A673 (cell line): Measurements from ENCODE around the gene RAPGEF2. TPM values are rescaled to one million over a fixed set of nuclear protein-coding genes. Genes with fewer than 3 reads are reported as not detected.
A peak's percentile ranks its signal among the peaks of the same experiment; 100 is the strongest.

ENCODE experiments used
- BruUV-seq: library from RNA; stranded (reverse); fragments of 400-500 nt; replicated peaks from 2 replicates; lab custom pipeline; 2021; lab: Mats Ljungman, UMichigan
- CTCF ChIA-PET: fragments of 300-600 bp; sonication (Branson Sonifier 250); formaldehyde crosslinking; loops from one replicate; lab custom pipeline; 2022; ENCODE audit warnings: antibody characterized with exemption; lab: Charles Lee
- POLR2A ChIA-PET: fragments of 300-600 bp; sonication (Branson Sonifier 250); formaldehyde crosslinking; loops from one replicate; lab custom pipeline; 2022; ENCODE audit warnings: antibody characterized with exemption; ENCODE audit not compliant: low non-redundant PET; lab: Charles Lee
- DNase-seq: peaks from one replicate; pipeline ENCODE4 v3.0.0-alpha.2; 2015; ENCODE audit warnings: low spot score
- H3K27ac ChIP-seq: fragments of 200-600 bp; sonication (generic); 2 replicates; pipeline ENCODE4 v1.5.1; 2016; ENCODE audit warnings: mixed run types, low read depth, mild to moderate bottlenecking, mixed read lengths, antibody characterized with exemption, low read length; ENCODE audit not compliant: poor library complexity, severe bottlenecking
- H3K27me3 ChIP-seq: fragments of 200-600 bp; sonication (generic); replicated peaks from 2 replicates; pipeline ENCODE4 v1.6.1; 2017; ENCODE audit warnings: mixed run types, low read depth, mild to moderate bottlenecking, mixed read lengths, antibody characterized with exemption, low read length; ENCODE audit not compliant: insufficient read depth, poor library complexity
- H3K36me3 ChIP-seq: fragments of 200-600 bp; sonication (generic); 2 replicates; pipeline ENCODE4 v1.6.1; 2016; ENCODE audit warnings: mixed run types, mild to moderate bottlenecking, mixed read lengths, antibody characterized with exemption, low read length; ENCODE audit not compliant: insufficient read depth, poor library complexity, severe bottlenecking
- H3K4me1 ChIP-seq: fragments of 200-600 bp; sonication (generic); 2 replicates; pipeline ENCODE4 v1.6.1; 2017; ENCODE audit warnings: mixed run types, mild to moderate bottlenecking, mixed read lengths, antibody characterized with exemption, low read length; ENCODE audit not compliant: insufficient read depth, poor library complexity, severe bottlenecking
- H3K4me3 ChIP-seq: fragments of 200-600 bp; sonication (generic); 2 replicates; pipeline ENCODE4 v1.5.1; 2016; ENCODE audit warnings: low read depth, mixed run types, mild to moderate bottlenecking, mixed read lengths, low read length; ENCODE audit not compliant: poor library complexity, severe bottlenecking
- H3K9me3 ChIP-seq: fragments of 200-600 bp; sonication (generic); 2 replicates; pipeline ENCODE4 v1.6.1; 2016; ENCODE audit warnings: mixed run types, low read depth, mild to moderate bottlenecking, mixed read lengths, antibody characterized with exemption, low read length; ENCODE audit not compliant: poor library complexity, severe bottlenecking
- EZH2 ChIP-seq: fragments of 200-600 bp; sonication (generic); IDR thresholded peaks from 2 replicates; pipeline ENCODE4 v1.6.1; 2017; ENCODE audit warnings: borderline replicate concordance, low read depth, mild to moderate bottlenecking, mixed read lengths, antibody characterized with exemption, low read length; ENCODE audit not compliant: poor library complexity, severe bottlenecking
- intact Hi-C: fragments of 100-400 bp; cut with micrococcal nuclease; formaldehyde crosslinking; loops from one replicate; pipeline ENCODE4 v1.10.0; 2022; ENCODE audit not compliant: unreplicated experiment
- total RNA-seq: library from RNA; stranded (reverse); gene quantifications from 2 replicates; pipeline ENCODE4 v1.2.3, GENCODE V29; 2021
- TF ChIP-seq, protein P1 (sequence below): fragments of 300-800, 200-600 bp; sonication (generic); conservative IDR thresholded peaks from 2 replicates; pipeline ENCODE4 v1.5.1; 2017; ENCODE audit warnings: low read depth, mild to moderate bottlenecking, antibody characterized with exemption, low read length, moderate library complexity, mixed read lengths

RAPGEF2 gene
- total RNA-seq, 1 experiment from 2014 or later: 31.9 TPM

DNA sequence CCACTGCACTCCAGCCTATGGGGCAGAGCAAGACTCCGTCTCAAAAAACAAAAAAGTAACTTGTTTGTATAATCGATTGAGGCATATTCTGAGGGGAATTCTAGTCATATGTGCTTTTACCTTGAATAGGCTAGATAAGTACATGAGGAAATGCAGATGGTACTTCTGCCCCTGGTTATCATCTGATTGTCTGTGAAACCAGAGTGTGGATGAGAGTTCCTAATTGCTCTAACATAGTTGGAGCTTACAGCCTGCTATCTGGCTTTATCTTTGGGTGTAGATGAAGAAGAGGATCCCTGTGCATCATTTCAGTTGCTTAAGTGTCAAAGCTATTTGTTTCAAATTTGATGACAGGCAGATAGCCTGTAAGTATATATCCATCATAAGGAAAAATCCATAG is 205.1 kb downstream of the RAPGEF2 start:
- no peaks in the 10 kb centered on the region for H3K27me3 ChIP-seq
- H3K9me3 ChIP-seq: peaks cover 14% of the 10 kb centered on the region
- no peak overlapping the region for H3K4me3 ChIP-seq
- H3K36me3 ChIP-seq: peaks cover 16% of the 10 kb centered on the region
- intact Hi-C loops: no loop called here
- peak; percentile 24 for DNase-seq
- ChIA-PET POLR2A (no interaction called here), CTCF (no interaction called here)
- TF ChIP-seq EZH2: no peak
- TF ChIP-seq, protein P1, sequence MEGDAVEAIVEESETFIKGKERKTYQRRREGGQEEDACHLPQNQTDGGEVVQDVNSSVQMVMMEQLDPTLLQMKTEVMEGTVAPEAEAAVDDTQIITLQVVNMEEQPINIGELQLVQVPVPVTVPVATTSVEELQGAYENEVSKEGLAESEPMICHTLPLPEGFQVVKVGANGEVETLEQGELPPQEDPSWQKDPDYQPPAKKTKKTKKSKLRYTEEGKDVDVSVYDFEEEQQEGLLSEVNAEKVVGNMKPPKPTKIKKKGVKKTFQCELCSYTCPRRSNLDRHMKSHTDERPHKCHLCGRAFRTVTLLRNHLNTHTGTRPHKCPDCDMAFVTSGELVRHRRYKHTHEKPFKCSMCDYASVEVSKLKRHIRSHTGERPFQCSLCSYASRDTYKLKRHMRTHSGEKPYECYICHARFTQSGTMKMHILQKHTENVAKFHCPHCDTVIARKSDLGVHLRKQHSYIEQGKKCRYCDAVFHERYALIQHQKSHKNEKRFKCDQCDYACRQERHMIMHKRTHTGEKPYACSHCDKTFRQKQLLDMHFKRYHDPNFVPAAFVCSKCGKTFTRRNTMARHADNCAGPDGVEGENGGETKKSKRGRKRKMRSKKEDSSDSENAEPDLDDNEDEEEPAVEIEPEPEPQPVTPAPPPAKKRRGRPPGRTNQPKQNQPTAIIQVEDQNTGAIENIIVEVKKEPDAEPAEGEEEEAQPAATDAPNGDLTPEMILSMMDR: no peak
- H3K27ac ChIP-seq: peak overlapping the region; percentile 87
- peaks cover 20% of the 10 kb centered on the region for H3K4me1 ChIP-seq
- BruUV-seq: no TSS peak

DNA sequence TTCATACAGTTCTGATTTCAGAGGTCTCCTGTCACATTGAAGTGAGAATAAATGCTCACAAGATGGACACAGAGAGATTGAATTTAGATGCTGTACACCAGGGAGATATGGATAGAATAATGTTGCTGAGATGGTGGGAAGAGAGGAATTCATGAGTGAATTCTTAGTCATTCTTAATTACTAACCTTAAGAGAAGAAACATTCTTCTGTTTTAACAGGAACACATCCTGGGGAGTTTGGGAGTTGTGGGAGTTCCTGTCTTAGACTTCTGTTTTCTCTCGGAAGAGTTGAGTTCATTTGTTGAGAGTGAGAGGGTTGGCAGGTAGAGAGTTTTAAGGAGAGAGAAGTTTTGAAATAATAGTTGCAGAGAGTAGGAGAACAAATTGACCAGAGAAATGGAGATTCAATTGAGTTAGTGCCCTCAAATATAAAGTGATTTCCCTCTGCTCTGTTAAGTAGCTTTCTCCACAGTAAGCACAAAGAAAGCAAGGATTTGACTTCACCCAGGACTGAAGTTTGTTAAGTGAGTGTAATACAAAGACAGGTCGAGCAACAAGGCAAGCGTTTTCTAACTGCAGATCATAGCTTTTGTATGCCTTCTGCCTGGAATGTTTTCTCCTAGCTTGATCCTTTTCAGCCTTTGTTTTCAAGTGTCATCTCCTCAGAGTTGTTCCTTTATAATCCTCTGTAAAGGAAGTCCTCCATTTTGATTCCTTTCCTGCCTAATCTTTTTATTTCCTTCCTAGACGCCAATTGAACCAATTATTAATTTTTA is 205.9 kb downstream of the RAPGEF2 start:
- peaks cover 14% of the 10 kb centered on the region for H3K9me3 ChIP-seq
- intact Hi-C loops: no loop called here
- ChIA-PET CTCF (interaction anchor here (1.3 kb wide), 1 partner anchor 161 kb away, joined by 3 read pairs; no protein-coding TSS in a partner anchor), POLR2A (no interaction called here)
- H3K36me3 ChIP-seq: peaks cover 16% of the 10 kb centered on the region
- TSS peak; percentile 95 for BruUV-seq
- H3K27me3 ChIP-seq: no peaks in the 10 kb centered on the region
- no peak overlapping the region for H3K4me3 ChIP-seq
- H3K4me1 ChIP-seq: peaks cover 20% of the 10 kb centered on the region
- TF ChIP-seq, protein P1: no peak
- H3K27ac ChIP-seq: peak overlapping the region; percentile 87
- DNase-seq: peak; percentile 89

DNA sequence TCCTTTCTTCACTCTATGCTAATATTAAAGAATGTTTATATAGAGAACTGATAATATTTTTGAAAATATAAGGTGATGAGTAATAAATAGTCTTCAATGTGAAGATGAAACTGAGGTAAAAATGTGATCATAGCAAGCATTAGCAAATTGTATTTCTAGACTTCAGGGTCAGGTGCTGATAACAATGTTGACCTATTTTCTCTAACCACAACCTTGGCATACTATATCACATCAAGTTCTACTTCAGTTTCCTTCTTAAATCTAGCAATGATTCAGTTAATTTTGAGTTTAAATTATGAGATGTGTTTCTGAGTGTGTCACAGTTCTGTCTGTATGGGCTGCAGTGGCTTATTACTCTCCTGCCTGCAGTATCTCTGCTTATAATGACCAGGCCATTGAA is 209.4 kb downstream of the RAPGEF2 start:
- H3K27ac ChIP-seq: no peak overlapping the region
- H3K36me3 ChIP-seq: no peaks in the 10 kb centered on the region
- no TSS peak for BruUV-seq
- ChIA-PET POLR2A (interaction anchor here (0.6 kb wide), 1 partner anchor 16 kb away, joined by 3 read pairs; no protein-coding TSS in a partner anchor), CTCF (no interaction called here)
- no peaks in the 10 kb centered on the region for H3K27me3 ChIP-seq
- no peak overlapping the region for H3K4me3 ChIP-seq
- no peak for DNase-seq
- H3K4me1 ChIP-seq: peaks cover 20% of the 10 kb centered on the region
- TF ChIP-seq EZH2: no peak
- TF ChIP-seq, protein P1: no peak
- intact Hi-C loops: no loop called here
- no peaks in the 10 kb centered on the region for H3K9me3 ChIP-seq
